GM08714 (cell line): ENCODE results near the gene C11orf86.

Experiments
- H3K4me3 ChIP-seq: fragments of 200-500 bp; sonication (Bioruptor generic); 2 replicates; pipeline ENCODE4 v1.5.1; 2014; ENCODE audit warnings: mild to moderate bottlenecking, low read length, inconsistent platforms
- ZNF274 ChIP-seq: IDR thresholded peaks from 2 replicates; pipeline ENCODE4 v1.6.1; 2012; ENCODE audit warnings: mild to moderate bottlenecking, low read depth, low read length

C11orf86 gene

DNA sequence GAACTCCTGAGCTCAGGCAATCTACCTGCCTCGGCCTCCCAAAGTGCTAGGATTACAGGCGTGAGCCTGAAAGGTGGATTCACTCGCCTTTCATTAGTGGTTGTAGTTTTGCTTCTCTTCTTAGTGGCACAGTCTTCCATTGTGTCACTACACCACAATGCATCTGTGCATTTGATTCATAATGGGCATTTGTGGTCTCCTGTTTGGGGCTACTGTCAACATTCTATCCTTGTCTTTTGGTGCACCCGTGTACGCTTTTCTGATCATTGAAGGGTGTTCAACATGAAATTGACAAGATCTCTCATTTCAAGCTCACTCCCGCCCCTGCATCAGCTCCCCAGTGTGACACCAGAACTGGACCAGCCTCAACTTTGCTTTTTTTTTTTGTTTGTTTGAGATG lies 45.8 kb downstream of the C11orf86 start:
- no peak for TF ChIP-seq ZNF274
- no peak overlapping the region for H3K4me3 ChIP-seq

DNA sequence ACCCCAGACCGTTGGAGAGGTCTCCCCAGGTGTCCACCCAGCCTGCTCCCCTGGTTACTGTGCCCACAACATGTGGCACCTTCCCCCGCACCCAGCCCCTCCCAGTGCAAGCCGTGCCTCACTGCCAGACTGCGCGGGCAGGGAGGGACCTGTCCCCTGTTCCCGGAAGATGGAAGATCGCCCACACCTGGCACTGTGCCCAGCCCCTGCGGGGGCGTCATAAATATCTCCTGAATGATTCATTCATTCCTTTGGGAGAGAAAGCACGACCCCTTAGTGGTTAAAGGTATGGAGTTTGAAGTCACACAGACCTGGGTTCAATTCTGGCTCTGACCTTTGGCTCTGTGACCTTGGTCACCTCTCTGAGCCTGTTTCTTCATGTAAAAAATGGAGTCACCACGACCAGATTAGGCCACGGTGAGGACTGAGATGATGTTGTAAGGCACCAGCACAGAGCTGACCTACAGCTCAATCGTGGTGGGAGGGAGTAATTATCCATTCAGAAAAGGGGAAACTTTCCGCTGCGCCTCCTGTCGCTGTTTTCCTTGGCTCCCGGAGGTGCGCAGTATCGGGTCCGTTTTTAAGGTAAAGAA lies 47.3 kb downstream of the C11orf86 start:
- H3K4me3 ChIP-seq = no peak overlapping the region
- no peak for TF ChIP-seq ZNF274

DNA sequence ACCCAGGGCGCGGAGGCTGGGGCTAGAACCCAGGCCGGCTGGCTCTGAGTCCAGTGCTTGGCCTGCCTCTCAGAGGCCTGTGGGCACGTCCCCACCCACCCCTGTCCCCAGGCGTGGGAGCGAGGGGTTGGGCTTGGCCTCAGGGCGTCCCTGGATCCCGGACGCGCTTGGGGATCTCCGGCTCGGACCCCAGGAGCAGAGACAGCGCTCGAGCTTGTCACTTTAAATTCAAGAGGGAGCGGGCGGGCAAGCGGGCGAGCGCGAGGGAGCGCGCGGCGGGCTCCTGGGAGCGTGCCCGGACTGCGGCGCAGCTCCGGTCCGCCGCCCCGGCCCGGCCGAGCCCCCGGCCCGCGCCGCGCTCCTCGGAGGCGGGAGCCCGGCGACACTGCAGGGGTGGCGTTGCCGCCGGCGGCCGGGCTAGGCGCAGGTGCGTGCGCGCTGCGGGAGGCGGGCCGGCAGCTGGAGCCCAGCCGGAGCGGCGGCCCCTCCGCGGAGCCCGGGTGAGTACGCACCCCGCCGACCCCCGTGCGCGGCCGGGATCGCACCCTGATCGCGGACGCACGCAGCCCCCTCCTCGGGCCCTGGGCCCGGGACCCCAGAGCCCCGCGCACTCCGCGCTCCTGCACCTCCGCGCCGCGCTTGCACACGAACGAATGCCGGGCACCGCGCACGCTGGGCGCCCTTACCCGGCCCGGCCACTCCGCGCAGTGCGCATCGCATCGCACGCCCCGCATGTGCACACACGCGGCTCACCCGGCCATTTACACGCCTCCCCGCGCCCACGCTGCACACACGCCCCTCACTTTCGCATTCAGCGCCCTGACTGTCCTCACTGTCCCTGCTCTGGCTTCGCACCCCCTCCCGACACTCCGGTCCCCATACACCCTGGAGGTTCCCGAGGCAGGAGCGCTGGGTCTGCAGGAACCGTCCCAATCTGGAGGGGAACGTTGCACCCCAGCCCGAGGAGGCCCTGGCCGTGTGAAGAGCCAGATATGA lies 48.2 kb downstream of the C11orf86 start, which contains the start of gene SYT12:
Gene SYT12 (plus strand): TSS at position 174 of the 996 bp plus-strand sequence. CDS start 7,011 bp downstream, outside the sequence.
- no peak within 1 kb of the TSS for H3K4me3 ChIP-seq

DNA sequence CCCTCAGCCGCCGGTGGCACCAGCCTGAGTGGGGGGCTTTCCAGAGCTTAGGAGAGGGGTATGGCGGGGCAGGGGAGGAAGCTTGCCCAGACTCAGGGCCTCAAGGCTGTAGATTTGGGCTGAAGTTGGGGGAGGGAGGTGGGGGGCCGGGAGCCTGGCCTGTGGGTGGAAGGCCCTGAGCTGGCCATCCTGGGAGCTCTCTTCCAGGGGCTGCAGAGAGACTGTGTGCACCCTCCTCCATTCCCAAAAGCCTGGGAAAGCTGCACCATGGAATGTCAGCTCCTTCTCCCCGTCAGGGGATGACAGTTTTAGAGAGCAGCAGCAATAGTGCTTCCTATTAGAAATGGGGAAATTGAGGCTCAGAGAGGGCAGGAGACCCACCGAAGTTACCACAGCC lies 48.9 kb downstream of the C11orf86 start:
- H3K4me3 ChIP-seq = no peak overlapping the region
- TF ChIP-seq ZNF274 = no peak

More for the DNA sequence above, 48.2 kb downstream of the C11orf86 start, which contains the start of gene SYT12:
- no peak for TF ChIP-seq ZNF274

DNA sequence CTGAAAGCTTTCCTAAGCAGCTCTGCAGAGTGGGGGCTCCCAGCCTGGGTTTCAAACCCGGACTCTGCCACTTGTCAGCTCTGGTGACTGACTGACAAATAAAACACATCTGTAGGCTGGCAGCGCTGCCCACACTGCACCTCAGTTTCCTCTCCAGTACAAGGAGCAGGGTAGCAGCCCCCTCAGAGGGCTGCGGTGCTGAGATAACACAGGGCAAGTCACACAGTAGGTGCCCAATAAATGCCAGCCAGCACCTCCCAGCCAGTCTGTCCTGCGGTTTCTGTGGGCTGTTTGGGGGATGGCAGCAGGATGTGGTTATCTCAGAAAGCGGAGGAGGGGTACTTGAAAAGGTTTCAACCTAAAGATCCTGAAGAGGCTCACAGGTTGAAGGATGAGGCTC lies 49.3 kb downstream of the C11orf86 start:
- no peak for TF ChIP-seq ZNF274
- no peak overlapping the region for H3K4me3 ChIP-seq

DNA sequence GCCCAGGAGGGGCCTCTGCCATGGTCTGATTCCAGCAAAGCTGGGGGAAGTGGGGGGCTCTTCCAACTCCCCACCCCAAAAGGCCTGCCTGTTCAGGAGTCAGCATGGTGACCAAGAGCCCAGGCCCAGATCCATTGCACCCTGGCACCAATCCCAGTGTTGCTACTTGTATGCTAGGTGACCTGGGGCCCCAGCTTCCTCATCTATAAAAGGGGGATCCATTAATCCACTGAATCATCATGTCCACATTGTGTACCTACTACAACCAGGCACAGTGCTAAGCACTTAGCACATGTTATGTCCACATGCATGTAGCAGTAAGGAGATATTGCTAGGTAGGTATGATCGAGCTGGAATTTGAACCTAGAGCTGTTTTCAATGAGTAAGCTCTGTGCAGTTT lies 49.9 kb downstream of the C11orf86 start:
- H3K4me3 ChIP-seq = no peak overlapping the region
- TF ChIP-seq ZNF274 = no peak

DNA sequence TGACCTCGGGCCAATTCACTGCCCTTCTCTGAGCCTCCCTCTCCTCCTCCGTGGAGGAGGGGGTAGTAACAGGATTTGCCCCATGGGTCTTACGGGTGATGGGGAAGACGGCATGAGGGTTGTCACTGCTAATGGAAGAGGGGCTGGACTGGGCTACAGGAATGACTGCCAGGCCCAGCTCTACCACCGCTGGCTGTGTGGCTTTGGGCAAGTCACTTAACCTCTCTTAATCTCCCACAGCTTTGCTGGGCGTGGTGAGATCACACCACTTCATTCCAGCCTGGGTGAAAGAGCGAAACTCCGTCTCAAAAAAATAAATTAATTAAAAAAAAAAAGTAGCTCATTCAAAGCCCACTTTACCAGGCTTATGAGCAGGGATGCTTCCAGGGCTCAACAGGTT lies 50.6 kb downstream of the C11orf86 start:
- no peak overlapping the region for H3K4me3 ChIP-seq
- TF ChIP-seq ZNF274 = no peak
